Hematopoietic multipotent progenitor cell treated with erythropoietin and hydrocortisone succinate and interleukin-3 and kit ligand, for 6 days (in vitro differentiated cells): ENCODE data around the gene KCTD11.

Experiments
- DNase-seq: peaks from one replicate; pipeline ENCODE4 v3.0.0-alpha.2; 2015

The KCTD11 gene

GRCh38 chr17:7351665-7352502 lies at the start of gene KCTD11:
Gene KCTD11, plus strand, starts transcription at chr17:7352162.
- peak; percentile 83 for DNase-seq

- no peak for DNase-seq
These were observed 47.8 kb upstream of the KCTD11 start for GRCh38 chr17:7304179-7304578.

- DNase-seq: peak; percentile 100
These were observed 44.9 kb upstream of the KCTD11 start, which contains the start of gene EIF5A for GRCh38 chr17:7306911-7307685. Gene EIF5A, plus strand, starts transcription at chr17:7307628. Its CDS starts 2,008 bp downstream, at chr17:7309636.

GRCh38 chr17:7307686-7308624 lies 44.0 kb upstream of the KCTD11 start:
- peak; percentile 64 for DNase-seq

GRCh38 chr17:7308625-7309433 lies 43.1 kb upstream of the KCTD11 start:
- DNase-seq: peak; percentile 95

- DNase-seq: no peak
These were observed 42.3 kb upstream of the KCTD11 start for GRCh38 chr17:7309628-7310027.

GRCh38 chr17:7311110-7311705 lies 40.8 kb upstream of the KCTD11 start:
- DNase-seq: no peak

GRCh38 chr17:7312432-7313087 lies 39.4 kb upstream of the KCTD11 start:
- DNase-seq: no peak

GRCh38 chr17:7313088-7313889 lies 38.7 kb upstream of the KCTD11 start:
- DNase-seq: peak; percentile 51

- peak; percentile 49 for DNase-seq
These were observed 37.9 kb upstream of the KCTD11 start for GRCh38 chr17:7313890-7314718.

GRCh38 chr17:7314719-7315569 lies 37.0 kb upstream of the KCTD11 start, which contains the start of gene GPS2:
Gene GPS2, minus strand, starts transcription at chr17:7315360. Its CDS starts 308 bp downstream, at chr17:7315052.
- DNase-seq: peak; percentile 94

GRCh38 chr17:7315570-7316235 lies 36.3 kb upstream of the KCTD11 start:
- DNase-seq: peak; percentile 15

GRCh38 chr17:7317161-7317803 lies 34.7 kb upstream of the KCTD11 start:
- no peak for DNase-seq

- no peak for DNase-seq
These were observed 33.7 kb upstream of the KCTD11 start for GRCh38 chr17:7318121-7318860.

GRCh38 chr17:7321466-7321865 lies 30.5 kb upstream of the KCTD11 start:
- no peak for DNase-seq
